Measurements from ENCODE around the gene SALL4. TPM values are rescaled to one million over a fixed set of nuclear protein-coding genes. Genes with fewer than 3 reads are reported as not detected.

SALL4 gene
- total RNA-seq, 2 experiments from 2014 or later = 0.05 to 0.08 TPM

DNA sequence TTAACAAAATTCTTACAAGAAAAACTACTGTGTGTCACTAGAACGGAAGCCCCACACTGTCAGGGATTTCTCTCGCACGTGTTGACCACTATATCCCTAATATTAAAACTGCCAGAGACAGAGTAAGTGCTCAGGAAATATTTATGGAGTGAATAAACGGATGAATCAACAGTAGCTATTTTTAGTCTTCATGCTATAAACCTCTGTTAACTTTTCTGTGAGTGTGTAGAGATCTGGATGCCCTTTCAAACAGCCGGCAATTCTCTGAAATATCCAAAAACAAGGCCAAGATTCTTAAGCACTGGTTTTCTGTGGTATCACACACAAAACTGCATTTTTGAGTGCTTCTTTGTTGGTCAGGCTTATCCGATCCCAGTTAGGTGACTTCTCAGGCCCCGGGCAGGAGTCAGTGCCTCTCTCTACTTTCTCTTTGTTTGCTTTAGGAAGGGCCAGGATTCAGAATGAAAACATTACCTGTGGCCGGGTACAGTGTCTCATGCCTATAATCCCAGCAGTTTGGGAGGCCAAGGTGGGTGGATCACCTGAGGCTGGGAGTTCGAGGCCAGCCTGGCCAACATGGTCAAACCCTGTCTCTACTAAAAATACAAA lies 49.9 kb downstream of the SALL4 start:
- no peaks in the 10 kb centered on the region for H3K4me1 ChIP-seq (ENCODE audit: insufficient read depth, low read length)
- H3K27me3 ChIP-seq (ENCODE audit: control insufficient read depth in 1 of 2, insufficient read depth in 2 of 2, low read length in 2 of 2) = no peaks in the 10 kb centered on the region
- H3K9me3 Mint-ChIP-seq = no peaks in the 10 kb centered on the region
- no peak overlapping the region for H3K4me3 ChIP-seq (ENCODE audit: low read length)
- POLR2A ChIA-PET = no interaction called here
- H3K27ac Mint-ChIP-seq = no peak overlapping the region
- CTCF ChIA-PET = no interaction called here
- no peaks in the 10 kb centered on the region for H3K36me3 Mint-ChIP-seq (ENCODE audit: low read depth)
- H3K4me3 Mint-ChIP-seq = no peak overlapping the region
- no peak for TF ChIP-seq CTCF (IDR thresholded peaks at IDR 0.05)
- no peaks in the 10 kb centered on the region for H3K4me1 Mint-ChIP-seq (ENCODE audit: low read depth)
- H3K9me3 ChIP-seq (ENCODE audit: control insufficient read depth in 1 of 2, insufficient read depth in 1 of 2, low read length in 2 of 2) = peaks cover 0 to 4% of the 10 kb centered on the region in 2 experiments
- no peak overlapping the region for H3K27ac ChIP-seq (ENCODE audit: low read depth in 1 of 2, low read length in 2 of 2)
- H3K36me3 ChIP-seq (ENCODE audit: insufficient read depth, low read length) = no peaks in the 10 kb centered on the region
- ATAC-seq (ENCODE audit: poor library complexity) (no peak), DNase-seq (no peak)
- H3K27me3 Mint-ChIP-seq = no peaks in the 10 kb centered on the region
- intact Hi-C loops (cut with DNase I, micrococcal nuclease) = no loop called here

DNA sequence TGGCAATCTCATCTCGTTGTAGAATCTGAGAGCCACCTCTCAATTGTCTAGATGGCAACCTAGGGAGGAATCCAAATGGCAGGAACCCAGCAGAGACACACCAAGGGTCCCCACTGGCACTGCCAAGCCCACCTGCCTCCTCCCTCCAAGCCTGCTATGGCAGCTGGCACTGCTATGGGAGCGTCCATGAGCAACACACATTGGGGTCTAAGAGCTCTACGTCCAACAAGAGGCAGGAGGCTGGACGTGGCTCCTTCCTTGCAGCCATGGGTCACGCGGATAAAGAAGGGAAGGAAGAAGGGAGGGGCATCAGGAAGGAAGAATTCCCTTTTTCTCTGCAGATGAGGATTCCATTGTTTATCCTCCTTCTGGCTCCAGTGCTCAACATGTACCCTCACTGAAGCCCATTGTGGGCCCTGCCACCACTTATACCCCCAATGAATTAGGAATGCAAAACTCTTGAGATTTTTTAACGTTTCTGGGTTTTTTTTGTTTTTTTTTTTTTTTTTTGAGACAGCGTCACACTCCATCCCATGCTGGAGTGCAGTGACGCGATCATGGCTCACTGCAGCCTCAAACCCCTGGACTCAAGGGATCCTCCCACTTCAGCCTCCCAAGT lies 51.4 kb downstream of the SALL4 start:
- no peak for DNase-seq
- H3K4me1 ChIP-seq (ENCODE audit: insufficient read depth, low read length) = no peaks in the 10 kb centered on the region
- H3K4me3 ChIP-seq (ENCODE audit: low read length) = no peak overlapping the region
- ChIA-PET POLR2A (no interaction called here), CTCF (no interaction called here)
- H3K9me3 ChIP-seq (ENCODE audit: control insufficient read depth in 1 of 2, insufficient read depth in 1 of 2, low read length in 2 of 2) = no peaks in the 10 kb centered on the region
- Mint-ChIP-seq H3K36me3 (ENCODE audit: low read depth) (no peaks in the 10 kb centered on the region), H3K4me3 (no peak overlapping the region), H3K27ac (no peak overlapping the region), H3K9me3 (no peaks in the 10 kb centered on the region), H3K27me3 (no peaks in the 10 kb centered on the region), H3K4me1 (ENCODE audit: low read depth) (no peaks in the 10 kb centered on the region)
- no peak for TF ChIP-seq CTCF (IDR thresholded peaks at IDR 0.05)
- H3K27ac ChIP-seq (ENCODE audit: low read depth in 1 of 2, low read length in 2 of 2) = no peak overlapping the region
- intact Hi-C loops (cut with DNase I, micrococcal nuclease) = no loop called here
- H3K27me3 ChIP-seq (ENCODE audit: control insufficient read depth in 1 of 2, insufficient read depth in 2 of 2, low read length in 2 of 2) = no peaks in the 10 kb centered on the region
- H3K36me3 ChIP-seq (ENCODE audit: insufficient read depth, low read length) = no peaks in the 10 kb centered on the region
- no peak for ATAC-seq (ENCODE audit: poor library complexity)

GRCh38 chr20:51750037-51750769 lies 52.1 kb downstream of the SALL4 start:
- Mint-ChIP-seq H3K27me3 (peaks cover 4% of the 10 kb centered on the region), H3K36me3 (ENCODE audit: low read depth) (no peaks in the 10 kb centered on the region), H3K27ac (no peak overlapping the region), H3K4me1 (ENCODE audit: low read depth) (no peaks in the 10 kb centered on the region), H3K9me3 (no peaks in the 10 kb centered on the region), H3K4me3 (no peak overlapping the region)
- H3K4me3 ChIP-seq (ENCODE audit: low read length) = no peak overlapping the region
- H3K9me3 ChIP-seq (ENCODE audit: control insufficient read depth in 1 of 2, insufficient read depth in 1 of 2, low read length in 2 of 2) = no peaks in the 10 kb centered on the region
- no peak for DNase-seq
- no peaks in the 10 kb centered on the region for H3K36me3 ChIP-seq (ENCODE audit: insufficient read depth, low read length)
- no peak for ATAC-seq (ENCODE audit: poor library complexity)
- H3K4me1 ChIP-seq (ENCODE audit: insufficient read depth, low read length) = no peaks in the 10 kb centered on the region
- no peak overlapping the region for H3K27ac ChIP-seq (ENCODE audit: low read depth in 1 of 2, low read length in 2 of 2)
- ChIA-PET POLR2A (no interaction called here), CTCF (no interaction called here)
- TF ChIP-seq CTCF (IDR thresholded peaks at IDR 0.05) = no peak
- H3K27me3 ChIP-seq (ENCODE audit: control insufficient read depth in 1 of 2, insufficient read depth in 2 of 2, low read length in 2 of 2) = no peaks in the 10 kb centered on the region
- intact Hi-C loops (cut with DNase I, micrococcal nuclease) = no loop called here

Data from CD4-positive, alpha-beta T cell (primary cell).